ENCODE results near the gene ZNF710.

Gene ZNF710

DNA sequence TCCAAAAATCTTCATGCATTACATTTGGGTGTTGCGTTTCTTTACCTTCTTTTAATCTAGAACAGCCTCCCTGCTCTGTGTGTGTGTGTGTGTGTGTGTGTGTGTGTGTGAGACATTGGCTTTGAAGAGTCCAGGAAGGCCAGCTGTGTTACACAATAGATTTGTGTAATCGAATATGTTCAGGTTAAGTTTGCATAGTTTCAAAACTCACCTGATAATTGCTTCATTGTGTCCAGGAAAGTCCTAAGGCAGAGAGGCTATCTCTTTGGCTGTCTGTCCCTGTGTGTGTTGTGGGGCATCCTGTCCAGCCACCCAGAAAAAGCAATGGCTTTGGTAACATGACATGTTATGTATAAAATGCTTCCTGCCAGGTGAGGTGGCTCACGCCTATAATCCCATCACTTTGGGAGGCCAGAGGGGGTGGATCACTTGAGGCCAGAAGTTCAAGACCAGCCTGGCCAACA is 37.5 kb downstream of the ZNF710 start:
- no peak for DNase-seq (ENCODE audit: low spot score)

DNA sequence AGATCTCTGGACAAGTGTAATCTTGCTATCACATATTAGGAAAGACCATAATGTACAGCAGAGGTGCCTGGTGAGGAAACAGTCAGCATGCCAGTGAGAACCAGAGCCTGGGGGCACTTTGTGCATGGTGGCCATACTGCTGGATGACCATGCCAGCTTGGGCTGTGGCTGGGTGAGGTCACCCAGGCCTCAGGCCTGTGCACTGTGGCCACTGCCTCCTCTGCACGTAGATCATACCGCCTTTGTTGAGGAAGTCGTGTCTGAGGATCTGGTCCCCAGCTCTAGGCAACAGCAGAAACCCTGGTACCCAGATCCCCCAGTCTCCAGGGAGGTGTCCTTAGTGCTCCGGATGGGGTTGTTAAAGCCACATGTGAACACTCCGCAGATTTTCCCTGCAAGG is 38.9 kb downstream of the ZNF710 start:
- no peak for DNase-seq (ENCODE audit: low spot score)

DNA sequence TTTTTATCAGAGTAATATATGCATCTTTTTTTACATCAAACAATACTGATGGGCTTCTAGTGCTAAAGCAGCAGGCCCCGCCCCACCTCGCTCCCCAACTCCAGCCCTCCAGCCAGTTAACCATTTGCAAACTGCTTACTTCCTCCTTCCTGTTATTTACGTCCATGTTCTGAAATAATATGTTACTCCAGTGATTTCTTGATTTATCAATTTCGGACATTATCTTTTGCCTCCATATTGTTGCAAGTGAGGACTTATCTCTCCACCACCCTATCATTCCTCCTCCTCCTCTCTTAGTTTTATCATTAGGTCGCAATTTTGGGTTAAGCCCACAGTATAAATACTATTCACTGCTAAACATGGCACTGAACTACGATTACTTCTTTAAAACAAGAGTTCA is 39.5 kb downstream of the ZNF710 start:
- DNase-seq (ENCODE audit: low spot score), result peak; percentile 14

DNA sequence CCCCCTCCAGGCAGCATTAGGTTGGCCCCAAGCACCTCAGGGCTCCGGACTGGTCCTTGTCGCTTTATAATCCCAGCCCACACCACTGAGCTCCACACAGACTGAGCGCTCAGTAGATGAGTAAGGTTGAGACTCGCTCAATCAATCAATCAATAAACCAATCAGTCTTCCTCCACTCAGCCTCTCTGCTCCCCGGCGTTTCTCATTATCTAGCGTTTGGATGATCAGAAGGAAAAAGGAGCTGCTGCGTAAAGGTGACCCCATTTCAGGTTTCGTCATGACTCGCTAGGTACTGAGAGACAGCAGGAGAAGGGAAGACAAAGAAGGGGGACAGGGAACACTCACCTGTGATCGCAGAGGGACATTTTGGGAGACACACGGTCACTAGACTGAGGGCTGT is 41.2 kb downstream of the ZNF710 start:
- DNase-seq (ENCODE audit: low spot score), result no peak

DNA sequence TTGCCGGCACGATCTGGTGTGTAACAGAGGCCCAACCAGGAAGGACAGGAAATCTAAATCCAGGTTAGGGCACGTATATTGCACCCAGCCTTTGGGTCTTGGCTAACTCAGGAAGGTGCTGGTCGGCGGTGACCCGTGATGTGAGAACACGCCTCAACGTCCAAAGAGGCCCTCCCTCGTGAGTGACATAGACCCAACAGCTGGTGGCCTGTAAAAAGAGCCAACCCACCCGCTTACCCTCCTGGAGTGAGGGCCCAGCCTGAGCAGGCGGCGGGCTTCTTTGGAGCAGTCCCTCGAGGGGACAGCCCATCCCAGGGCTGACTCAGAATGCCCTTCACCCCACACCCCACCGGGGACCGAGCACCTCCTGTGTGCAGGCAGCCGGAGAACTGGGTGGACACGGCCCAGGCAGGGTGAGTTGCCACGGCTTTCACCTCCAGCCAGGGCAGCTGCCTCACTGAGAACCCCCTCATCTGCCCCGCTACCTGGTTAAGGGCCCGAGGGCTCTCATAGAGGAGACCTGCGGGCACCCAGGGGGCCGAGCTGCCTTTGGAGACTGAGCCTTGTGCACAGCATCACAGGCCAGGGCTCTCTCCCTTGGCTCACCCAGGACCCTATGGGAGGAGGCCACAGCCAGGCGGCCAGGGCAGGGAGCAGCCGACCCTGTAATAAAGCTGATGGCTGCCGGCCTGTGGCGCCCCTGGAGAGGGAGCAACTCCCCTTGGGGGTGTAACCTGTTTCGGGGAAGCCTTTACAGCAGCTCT is 41.8 kb downstream of the ZNF710 start:
- no peak for DNase-seq (ENCODE audit: low spot score)

DNA sequence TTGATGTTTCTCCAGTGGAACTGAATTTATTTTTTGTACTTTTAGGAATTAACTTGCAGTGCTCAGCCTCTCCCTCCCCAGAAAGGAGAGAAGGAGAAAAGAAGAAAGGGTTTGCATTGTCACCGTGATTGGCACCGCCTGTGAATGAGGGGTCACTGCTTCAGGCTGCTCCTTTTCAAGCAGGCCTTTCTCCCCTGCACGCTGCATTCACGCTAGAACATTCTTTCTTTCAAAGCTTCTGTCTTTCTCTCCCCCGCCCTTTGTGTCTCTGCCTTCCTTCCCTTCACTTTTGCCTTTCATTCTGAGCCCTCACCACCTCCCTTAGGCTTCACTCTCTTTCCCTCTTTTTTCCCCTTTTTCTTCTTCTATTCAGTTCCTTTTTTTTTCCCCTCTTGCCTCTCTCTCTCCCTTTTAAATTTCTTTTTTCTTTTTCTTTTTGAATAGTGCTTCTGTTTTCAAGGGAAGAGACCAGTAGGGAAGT is 42.4 kb downstream of the ZNF710 start:
- DNase-seq (ENCODE audit: low spot score), result no peak

DNA sequence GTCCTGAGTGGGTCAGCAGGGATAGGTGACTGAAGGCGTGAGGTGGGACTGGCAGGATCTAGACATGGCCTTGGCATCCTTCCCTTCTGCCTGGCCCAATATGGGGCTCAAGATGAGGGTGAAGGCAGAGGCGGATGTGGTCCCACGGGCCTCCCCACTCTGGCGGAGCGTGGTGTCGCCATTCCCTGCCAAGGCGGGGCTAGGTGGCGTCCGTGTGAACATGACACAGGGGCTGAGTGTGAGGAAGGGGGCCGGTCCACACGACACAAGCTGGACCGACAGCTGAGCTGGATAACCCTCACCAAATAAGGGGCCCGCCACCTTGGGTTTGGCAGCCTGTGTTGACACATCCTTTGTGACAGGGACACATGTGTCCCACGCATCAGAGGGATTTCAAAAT is 43.1 kb downstream of the ZNF710 start:
- no peak for DNase-seq (ENCODE audit: low spot score)

DNA sequence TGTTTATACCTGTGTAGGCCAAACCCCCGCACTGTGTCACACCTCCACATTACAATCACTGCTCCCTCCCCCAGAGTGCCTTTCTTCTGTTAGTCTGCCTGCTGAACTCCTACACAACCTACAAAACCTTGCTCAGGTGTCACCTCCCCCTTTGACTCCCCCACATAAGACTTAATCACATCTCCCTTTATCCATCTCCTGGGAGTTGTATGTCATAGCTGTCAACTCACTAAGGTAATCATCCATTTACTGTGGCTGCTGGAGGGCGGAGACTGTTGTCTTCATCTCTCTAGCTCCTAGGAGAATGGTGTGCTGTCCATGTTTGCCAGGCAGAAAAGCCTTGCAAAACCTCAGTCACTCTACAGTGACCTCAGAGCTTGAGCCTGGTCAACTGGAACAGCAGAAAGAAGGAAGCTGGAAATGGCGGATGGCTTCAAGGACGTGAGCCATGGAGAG is 43.8 kb downstream of the ZNF710 start:
- no peak for DNase-seq (ENCODE audit: low spot score)

DNA sequence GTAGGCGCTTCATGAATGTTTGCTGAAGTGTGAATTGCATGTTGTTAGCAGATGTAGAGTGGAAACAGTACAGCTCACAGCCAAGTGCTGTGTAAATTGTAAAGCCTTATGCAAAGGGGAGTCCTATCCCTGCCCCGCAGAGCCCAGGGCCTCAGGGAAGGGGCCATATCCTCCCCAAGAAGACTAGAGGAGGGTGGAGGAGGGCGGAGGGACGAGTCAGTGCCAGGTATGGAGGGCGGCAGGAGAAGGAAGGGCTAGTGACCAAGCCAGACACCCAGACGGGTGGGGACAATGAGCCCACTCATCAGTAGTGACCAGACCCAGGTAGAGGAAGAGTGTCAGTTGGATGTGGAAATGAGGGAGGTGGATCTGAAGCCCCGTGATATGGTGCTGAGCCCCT is 45.2 kb downstream of the ZNF710 start:
- no peak for DNase-seq (ENCODE audit: low spot score)

DNA sequence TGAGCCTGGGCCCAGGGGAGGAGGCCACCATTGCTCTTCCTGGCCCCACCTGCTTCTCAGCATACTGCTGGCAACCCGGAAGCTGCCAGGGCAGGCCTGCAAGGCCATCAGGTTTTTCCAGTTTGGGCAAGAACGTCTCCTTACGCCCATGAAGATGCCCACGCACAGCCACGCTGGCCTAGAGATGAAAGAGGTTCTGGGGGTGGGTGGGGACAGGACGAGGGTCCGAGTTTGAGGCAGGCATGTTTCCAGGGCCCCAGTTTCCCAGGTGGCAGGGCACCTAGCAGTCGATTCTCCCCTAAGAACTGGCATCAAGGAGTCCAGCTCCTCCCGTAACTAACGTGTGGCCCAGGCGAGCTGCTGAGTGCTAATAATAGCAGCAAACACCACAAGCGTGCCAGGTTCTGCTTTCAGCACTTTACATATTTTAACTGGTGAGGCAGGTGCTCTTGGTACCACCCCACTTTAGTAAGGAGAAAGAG is 45.8 kb downstream of the ZNF710 start:
- DNase-seq (ENCODE audit: low spot score), result no peak

DNA sequence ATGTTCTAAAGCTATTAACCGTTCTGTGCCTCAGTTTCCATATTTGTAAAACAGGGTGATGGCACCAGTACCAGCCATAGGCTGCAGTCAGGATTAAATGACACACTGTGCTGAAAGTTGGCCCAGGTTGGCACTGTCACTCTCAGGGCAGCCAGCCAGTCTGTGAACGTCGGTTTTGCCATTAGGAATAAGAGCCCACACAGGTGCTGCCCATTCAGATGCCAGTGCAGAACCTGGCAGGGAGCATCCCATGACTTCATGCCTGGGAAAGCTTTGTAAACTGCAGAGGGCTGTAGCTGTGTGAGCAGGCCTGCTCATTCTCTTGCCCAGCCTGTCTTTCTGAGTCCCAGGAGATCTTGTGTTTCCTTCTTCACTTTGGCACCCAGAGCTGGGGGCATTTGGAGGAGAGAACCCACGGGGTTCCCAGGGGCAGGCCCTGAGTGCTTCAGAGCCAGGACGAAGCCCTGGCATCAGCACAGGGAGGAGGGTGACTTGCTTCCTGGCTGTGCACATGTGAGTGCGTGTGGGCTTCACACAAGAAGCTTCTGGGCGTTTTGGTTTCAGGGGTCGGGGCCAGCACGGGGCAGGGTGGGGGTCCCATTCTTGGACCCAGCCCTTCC is 46.9 kb downstream of the ZNF710 start:
- DNase-seq (ENCODE audit: low spot score), result no peak

DNA sequence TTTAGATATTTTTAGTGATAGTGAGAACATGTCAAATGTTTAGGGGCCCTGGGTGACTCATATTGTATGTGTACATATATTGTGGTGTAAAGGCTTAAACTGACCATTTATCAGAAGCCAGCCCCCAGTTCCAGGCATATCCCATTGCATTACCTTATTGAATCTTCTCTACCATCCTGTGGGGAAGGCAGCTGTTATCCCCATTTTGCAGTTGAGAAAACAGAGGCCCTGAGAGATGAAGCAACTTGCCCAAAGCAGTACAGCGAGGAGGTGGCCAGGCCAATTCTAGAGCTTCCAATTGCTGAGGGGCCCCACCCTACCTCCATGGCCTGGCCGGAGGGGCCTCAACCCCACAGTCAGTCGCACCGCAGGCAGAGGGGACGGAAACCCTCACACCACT is 47.9 kb downstream of the ZNF710 start:
- DNase-seq (ENCODE audit: low spot score), result no peak

DNA sequence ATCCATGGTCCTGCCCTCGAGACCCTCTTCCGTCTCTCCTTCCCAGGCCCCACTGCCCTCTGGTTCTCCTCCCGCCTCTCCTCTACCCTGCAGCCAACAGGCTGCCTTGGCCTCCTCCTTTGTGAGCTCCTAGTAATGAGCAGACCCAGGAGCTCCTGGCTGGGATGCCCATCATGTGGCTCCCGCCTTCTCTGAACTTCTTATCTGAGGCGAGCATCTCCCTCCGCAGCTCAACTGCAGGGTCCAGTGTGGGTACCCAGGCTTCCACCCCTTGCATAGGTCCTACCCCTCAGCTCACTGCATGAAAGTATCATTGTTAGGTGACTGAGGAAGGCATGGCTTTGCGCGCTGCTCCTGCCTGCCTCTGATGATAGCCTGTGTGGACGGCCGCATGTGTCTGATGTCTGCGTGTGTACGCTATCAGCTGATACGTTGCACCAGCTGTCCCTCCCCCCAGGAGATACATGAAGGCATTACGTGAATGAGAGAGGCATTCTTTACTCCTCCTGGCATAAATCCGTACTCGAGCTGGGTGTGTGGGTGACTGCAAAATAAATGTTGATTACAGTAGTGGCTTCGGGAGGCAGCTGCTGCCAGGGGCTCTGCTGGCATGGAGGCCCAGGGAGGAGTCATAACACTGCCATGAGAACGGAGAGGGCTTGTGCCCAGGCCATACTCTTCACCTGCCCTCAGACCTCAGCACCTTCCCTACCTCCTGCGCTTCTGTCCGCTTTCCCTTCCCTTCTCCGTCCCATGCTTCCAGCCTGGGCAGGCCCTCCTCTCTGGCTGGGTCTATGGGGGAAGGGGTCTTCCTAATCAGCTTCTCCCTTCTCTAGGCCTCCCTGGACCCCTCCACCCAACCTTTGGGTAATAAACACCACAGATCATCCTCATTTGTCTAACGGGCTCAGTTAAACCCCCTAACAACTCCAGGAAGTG is 48.8 kb downstream of the ZNF710 start:
- peak; percentile 21 for DNase-seq (ENCODE audit: low spot score)

DNA sequence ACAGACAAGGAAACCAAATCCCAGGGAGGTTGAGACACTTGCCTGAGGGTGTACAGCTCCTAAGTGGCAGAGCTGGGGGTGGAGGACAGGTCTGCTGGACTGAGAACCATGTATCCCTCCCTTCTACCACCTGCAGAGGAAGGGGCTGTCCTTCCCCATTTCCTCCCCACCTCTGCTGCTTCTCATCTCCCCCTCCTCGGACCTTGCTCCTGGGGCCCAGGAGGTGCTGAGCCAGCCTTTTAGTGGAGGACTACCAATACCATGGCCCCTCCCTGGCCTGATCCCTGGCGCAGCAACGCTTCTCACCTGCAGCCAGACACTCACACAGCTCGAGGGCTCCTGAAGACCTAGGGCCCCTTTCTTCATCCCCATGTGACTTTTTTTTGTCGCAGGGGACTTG is 50.8 kb downstream of the ZNF710 start:
- DNase-seq (ENCODE audit: low spot score), result no peak

DNA sequence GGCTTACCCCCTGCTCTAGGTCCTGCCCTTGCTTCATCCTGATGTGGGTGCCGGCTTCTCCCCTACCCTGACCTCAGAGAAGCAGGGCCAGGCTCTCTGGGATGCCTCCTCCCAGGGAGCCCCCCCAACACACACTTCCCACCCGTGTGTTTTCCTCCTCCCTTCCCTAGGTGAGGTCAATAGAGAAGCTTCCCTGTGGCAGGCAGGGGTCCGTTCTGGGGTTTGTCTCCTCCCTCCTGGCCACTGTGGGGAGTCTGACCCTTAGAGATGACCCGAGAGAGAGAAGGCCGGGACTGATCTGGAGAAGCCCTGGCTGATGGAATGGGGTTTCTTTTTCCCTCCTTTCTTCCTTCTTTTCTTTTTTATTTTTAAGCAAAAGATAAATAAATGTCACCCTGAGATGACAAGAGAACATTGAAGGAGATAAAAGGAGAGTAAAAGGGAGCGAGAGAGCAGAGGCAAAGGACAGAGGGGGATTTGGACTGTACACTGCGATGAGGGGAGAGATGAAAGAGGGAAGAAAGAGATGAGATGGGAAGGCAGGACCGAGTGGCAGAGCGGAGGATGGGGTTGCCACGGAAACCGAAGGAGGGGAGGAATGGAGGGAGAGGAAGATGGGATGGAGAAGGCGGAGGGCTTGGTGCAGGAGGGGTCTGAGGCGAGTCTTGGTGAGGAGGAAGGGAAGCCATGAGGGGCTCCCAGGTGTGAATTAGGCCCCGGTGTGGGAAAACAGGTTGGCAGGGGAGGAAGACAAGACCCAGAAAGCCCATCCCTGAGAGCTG is 52.8 kb downstream of the ZNF710 start:
- DNase-seq (ENCODE audit: low spot score), result no peak

DNA sequence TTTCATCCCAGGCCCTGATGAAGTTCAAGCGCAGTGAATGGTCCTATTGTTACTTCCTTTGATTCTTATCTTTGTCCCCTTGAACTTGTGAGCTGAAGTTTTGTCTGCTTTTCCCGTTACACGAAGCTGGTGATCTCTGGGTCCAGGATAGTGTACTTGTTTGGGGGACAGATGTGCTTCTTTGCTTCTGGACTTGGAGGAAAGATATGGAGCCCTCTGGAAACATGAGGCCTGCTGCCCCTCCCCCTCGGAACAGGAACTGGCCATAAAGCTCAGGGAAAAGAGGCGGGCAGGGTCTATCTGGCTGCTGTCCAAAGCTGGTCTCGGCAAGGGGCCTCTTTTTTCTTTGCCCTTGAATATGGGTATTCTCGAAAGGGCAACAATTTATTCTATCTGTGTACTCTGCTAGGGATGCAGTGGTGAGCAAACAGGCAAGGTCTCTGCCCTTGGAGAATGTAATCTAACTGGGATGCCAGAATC is 53.5 kb downstream of the ZNF710 start:
- no peak for DNase-seq (ENCODE audit: low spot score)

DNA sequence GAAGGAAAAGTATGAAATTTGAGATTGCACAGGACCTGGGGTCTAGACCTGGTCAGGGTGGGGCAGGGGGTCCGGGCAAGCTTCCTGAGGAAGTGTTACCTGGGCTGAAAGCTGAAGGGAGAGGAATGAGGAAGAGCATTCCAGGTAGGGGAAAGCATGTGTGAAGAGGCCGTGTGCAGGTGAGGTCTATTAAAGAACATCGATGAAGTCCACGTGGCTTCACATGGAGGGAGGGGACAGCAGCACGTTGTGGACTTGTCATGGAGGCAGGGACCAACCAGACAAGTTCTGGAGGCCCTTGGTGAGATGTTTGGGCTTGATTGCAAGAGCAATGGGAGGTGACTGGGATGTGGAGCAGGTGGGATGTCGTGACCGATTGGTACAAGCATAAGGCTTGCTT is 54.1 kb downstream of the ZNF710 start:
- DNase-seq (ENCODE audit: low spot score), result no peak

DNA sequence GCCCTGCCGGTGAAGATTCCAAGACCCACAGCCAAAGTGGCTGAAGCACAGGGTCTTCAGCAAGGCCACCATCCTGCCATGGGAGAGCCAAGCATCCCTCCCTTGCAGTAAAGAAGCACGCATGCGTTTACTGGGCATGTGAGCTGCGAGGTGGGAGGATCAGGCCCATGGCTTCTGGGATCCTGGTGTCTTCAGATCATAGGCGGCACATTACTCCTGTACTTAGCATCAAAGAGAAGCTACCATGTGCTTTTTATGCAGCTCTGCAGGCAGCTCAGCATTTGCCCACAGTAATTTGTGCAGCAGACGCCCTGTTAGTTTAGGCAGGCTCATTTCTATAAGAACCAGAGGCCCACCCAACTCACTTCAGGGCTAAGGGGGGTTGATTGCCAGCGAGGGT is 55.4 kb downstream of the ZNF710 start:
- no peak for DNase-seq (ENCODE audit: low spot score)

DNA sequence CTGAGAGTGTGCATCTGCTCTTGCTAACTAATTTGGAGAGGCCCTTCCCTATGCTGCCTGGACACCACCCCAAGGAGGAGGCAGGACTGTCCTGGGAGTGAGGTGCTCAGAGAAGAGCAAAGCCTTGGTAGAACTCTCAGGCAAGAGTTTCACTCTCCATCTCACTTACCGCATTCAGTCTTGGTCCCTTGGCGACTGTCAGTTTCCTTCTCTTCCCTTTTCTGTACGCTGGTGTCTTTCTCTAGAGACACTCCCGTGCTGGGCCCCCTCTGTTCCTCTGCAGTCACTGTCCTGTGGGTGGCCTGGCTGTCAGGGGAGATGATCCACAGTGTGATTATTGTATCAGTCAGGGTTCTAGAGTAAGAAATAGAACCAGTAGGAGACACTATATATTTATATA is 57.2 kb downstream of the ZNF710 start:
- DNase-seq (ENCODE audit: low spot score), result no peak

DNA sequence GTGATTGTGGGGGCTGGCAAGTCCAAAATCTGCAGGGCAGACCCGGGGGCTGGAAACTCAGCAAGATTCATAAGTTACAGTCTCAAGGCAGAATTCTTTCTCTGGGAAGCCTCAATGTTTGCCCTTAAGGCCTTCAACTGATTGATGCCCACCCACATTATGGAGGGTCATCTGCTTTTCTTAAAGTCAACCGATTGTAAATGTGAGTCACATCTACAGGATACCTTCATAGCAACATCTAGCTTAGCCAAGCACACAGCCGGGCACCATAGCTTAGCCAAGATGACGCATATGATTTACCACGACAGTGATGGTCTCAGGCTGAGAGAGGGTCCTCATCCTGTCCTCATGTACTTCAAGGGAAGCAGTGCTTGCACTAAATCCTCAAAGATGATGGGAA is 57.7 kb downstream of the ZNF710 start:
- no peak for DNase-seq (ENCODE audit: low spot score)

DNA sequence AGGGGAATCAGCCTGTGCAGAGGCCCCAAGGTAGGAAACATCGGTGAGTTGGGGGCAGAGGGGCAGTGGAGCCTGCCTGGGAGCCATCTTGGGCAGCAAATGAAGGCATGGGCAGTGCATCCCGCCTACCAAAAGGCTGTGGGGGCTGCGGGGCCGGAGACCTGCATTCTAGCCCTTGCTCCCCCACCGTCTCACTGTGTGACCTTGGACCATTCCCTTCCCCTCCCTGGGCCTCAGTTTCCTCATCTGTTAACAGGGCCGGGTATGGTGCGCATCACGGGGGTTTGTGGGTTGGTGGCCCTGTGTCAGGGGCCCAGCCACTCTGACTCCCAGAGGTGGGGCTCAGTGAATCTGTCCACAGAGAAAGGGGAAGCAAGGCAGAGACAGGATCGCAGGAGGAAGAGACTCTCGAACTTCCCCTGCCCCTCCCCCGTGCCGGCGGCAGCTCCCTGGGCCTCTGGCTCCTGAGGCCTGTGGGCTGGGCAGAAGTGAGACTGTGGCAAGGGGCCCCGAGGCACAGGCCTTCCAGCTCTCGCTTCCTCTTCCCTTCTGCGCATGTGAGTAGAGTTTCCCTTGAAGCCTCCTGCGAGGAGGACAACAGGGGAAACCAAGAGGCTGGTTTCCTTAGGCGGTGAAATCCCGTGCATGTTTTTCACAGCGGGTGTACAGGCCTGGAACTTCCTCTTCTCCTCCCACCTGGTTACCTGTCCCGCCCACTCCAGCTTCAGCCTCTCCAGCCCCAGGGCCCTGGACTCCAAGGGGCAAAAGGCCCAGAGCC is 58.3 kb downstream of the ZNF710 start:
- no peak for DNase-seq (ENCODE audit: low spot score)

Measured in hematopoietic multipotent progenitor cell treated with erythropoietin and hydrocortisone succinate and interleukin-3 and kit ligand, for 15 days (in vitro differentiated cells).